ENCODE results near the gene GSTM4. TPM values are rescaled to one million over a fixed set of nuclear protein-coding genes. Genes with fewer than 3 reads are reported as not detected.

GSTM4 gene
- total and polyA plus RNA-seq, 2 of the 8 experiments (the other 6 are each of a cell fraction or from before 2014, with no cell fraction given), result 11.3 to 31.4 TPM

DNA sequence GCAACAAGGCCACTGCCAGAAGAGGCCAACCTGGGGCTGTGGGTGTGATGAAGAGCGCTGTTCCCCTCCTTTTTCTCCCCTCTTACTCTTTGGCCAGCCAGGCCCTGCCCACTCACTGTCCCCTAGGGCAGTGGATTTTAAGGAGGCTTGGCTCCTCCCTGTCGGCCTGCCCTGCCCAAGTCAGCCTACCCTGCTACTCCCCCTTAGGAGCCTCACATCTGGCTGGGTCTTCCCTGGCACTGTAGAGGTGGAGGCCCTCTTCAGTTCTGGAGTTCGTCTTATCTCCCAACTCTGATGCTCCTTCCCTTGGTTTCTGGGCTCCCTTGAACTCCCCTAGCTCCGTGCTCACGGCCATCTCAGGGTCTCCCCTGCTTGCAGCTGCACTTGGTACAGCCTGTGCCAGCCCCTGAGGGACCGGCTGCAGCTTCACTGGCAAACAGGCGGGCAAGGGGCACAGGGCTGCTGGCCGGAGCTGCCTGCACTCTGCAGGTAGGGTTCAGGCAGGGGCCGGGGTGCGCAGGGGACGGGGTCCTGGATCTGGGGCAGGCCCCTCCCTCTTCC, 32.2 kb upstream of the GSTM4 start:
- POLR2A ChIA-PET (ENCODE audit: partially characterized antibody), result interaction anchor here (1.1 to 3.0 kb wide), 5 partner anchors 9 to 361 kb away, joined by 3 to 16 read pairs (median 5); partner anchors contain the start of genes AHCYL1 and GNAI3
- WGBS, 2 experiments (ENCODE audit: extremely low coverage in 1 of 2, insufficient coverage in 1 of 2, insufficient read length in 1 of 2, insufficient replicate concordance in 2 of 2, low coverage in 1 of 2, low lambda C conversion rate in 2 of 2, missing lambda C conversion rate in 1 of 2), result 90% methylated on average over 8 of the region's 11 CpGs; no CpG with 5 or more reads in 1 of the 2 experiments
- H3K4ac ChIP-seq (replicated peaks; ENCODE audit: insufficient read length, low read depth, low read length), result no peak overlapping the region
- no peak overlapping the region for H2BK15ac ChIP-seq (ENCODE audit: low read length)
- H3K23me2 ChIP-seq (ENCODE audit: low read depth, low read length), result peaks cover 16% of the 10 kb centered on the region
- DNase-seq (ENCODE audit: low read depth in 1 of 2, low spot score in 2 of 2) (peak in 1 of 2 experiments; percentile 42), FAIRE-seq (no peak)
- H4K8ac ChIP-seq (ENCODE audit: extremely low read depth, insufficient read depth, low read length), result no peak overlapping the region
- peaks cover 4 to 17% (median 13%) of the 10 kb centered on the region in 4 experiments; a peak in 7 of 8 replicates for H3K36me3 ChIP-seq (ENCODE audit: control insufficient read depth in 2 of 4, insufficient read depth in 4 of 4, low read length in 3 of 4)
- no peak overlapping the region for H2BK5ac ChIP-seq (ENCODE audit: low read depth, low read length)
- H2BK120ac ChIP-seq (replicated peaks; ENCODE audit: low read depth, low read length), result no peak overlapping the region
- CTCF ChIA-PET (ENCODE audit: partially characterized antibody), result interaction anchor here (0.5 to 10.4 kb wide), 16 partner anchors 9 to 360 kb away, joined by 3 to 73 read pairs (median 4); partner anchors contain the start of gene AHCYL1
- H3K4me1 ChIP-seq (replicated peaks in 1 of 4; ENCODE audit: control insufficient read depth in 3 of 4, insufficient read depth in 4 of 4, low read length in 3 of 4), result peaks cover 0 to 15% (median 9%) of the 10 kb centered on the region in 4 experiments; a peak in 6 of 7 replicates
- H3K4me2 ChIP-seq (ENCODE audit: insufficient read depth in 1 of 2, low read depth in 2 of 2, low read length in 2 of 2), result no peak overlapping the region
- H4K5ac ChIP-seq (ENCODE audit: insufficient read length, low read depth, low read length), result no peak overlapping the region
- H4K20me1 ChIP-seq (replicated peaks in 1 of 2; ENCODE audit: control insufficient read depth in 1 of 2, insufficient read depth in 2 of 2, low read length in 2 of 2), result peaks cover 5 to 30% of the 10 kb centered on the region in 2 experiments
- peaks cover 17% of the 10 kb centered on the region for H3K79me1 ChIP-seq (ENCODE audit: low read depth, low read length)
- peaks cover 0 to 37% of the 10 kb centered on the region in 2 experiments; a peak in 2 of 4 replicates for H3K79me2 ChIP-seq (ENCODE audit: control insufficient read depth in 1 of 2, insufficient read depth in 2 of 2, low read length in 2 of 2)
- no peak overlapping the region for H3K18ac ChIP-seq (ENCODE audit: extremely low read depth, low read length)
- H4K91ac ChIP-seq (replicated peaks; ENCODE audit: insufficient read length, low read length), result no peak overlapping the region
- H3K23ac ChIP-seq (ENCODE audit: insufficient read length), result no peak overlapping the region
- no peak overlapping the region for H2AFZ ChIP-seq (ENCODE audit: low read length)
- H3K9me3 ChIP-seq (ENCODE audit: insufficient read depth in 2 of 2, low read depth in 1 of 2, low read length in 1 of 2), result no peaks in the 10 kb centered on the region
- H3K9ac ChIP-seq (replicated peaks in 1 of 4; ENCODE audit: extremely low read depth in 1 of 4, low read depth in 3 of 4, low read length in 3 of 4), result peak overlapping the region in 1 of 4 experiments; percentile 16; a peak in 2 of 7 replicates
- no peak overlapping the region for H2BK20ac ChIP-seq (ENCODE audit: low read length)
- H3K27ac ChIP-seq (ENCODE audit: low read depth, low read length), result no peak overlapping the region; the same call in 1 of the 2 replicates
- H3K27me3 ChIP-seq (replicated peaks in 1 of 4; ENCODE audit: control insufficient read depth in 3 of 4, extremely low read depth in 1 of 4, insufficient read depth in 3 of 4, low read length in 3 of 4), result no peaks in the 10 kb centered on the region
- H2BK12ac ChIP-seq (ENCODE audit: low read depth, low read length), result 0 out of 2 replicates have a peak overlapping the region, but pooled peaks have one; percentile 19
- no peak overlapping the region for H2AK5ac ChIP-seq (ENCODE audit: low read depth, low read length)
- no peak overlapping the region for H3K56ac ChIP-seq (replicated peaks; ENCODE audit: insufficient read length, low read depth, low read length)
- no peak overlapping the region for H3K14ac ChIP-seq (ENCODE audit: insufficient read length)
- H3K4me3 ChIP-seq (ENCODE audit: extremely low read depth in 1 of 4, insufficient read depth in 2 of 4, low read depth in 3 of 4, low read length in 4 of 4), result no peak overlapping the region
- no peak for TF ChIP-seq TCF12 (IDR thresholded peaks at IDR 0.05; ENCODE audit: low read depth, low read length)
- no peak for TF ChIP-seq BCL11A (IDR thresholded peaks at IDR 0.05; ENCODE audit: low read depth in 2 of 2, low read length in 2 of 2)
- TF ChIP-seq, protein P1, sequence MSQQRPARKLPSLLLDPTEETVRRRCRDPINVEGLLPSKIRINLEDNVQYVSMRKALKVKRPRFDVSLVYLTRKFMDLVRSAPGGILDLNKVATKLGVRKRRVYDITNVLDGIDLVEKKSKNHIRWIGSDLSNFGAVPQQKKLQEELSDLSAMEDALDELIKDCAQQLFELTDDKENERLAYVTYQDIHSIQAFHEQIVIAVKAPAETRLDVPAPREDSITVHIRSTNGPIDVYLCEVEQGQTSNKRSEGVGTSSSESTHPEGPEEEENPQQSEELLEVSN (IDR thresholded peaks at IDR 0.05), result no peak
- no peak for TF ChIP-seq SIX5 (IDR thresholded peaks at IDR 0.05; ENCODE audit: low read depth, low read length)
- no peak for TF ChIP-seq SP4 (IDR thresholded peaks at IDR 0.05; ENCODE audit: low read length)
- TF ChIP-seq YY1 (IDR thresholded peaks at IDR 0.05; ENCODE audit: low read depth, low read length), result no peak
- TF ChIP-seq CBX8 (IDR thresholded peaks at IDR 0.05; ENCODE audit: borderline replicate concordance, low read depth, low read length), result no peak
- TF ChIP-seq, protein P2, sequence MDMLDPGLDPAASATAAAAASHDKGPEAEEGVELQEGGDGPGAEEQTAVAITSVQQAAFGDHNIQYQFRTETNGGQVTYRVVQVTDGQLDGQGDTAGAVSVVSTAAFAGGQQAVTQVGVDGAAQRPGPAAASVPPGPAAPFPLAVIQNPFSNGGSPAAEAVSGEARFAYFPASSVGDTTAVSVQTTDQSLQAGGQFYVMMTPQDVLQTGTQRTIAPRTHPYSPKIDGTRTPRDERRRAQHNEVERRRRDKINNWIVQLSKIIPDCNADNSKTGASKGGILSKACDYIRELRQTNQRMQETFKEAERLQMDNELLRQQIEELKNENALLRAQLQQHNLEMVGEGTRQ (IDR thresholded peaks at IDR 0.05; ENCODE audit: low read length), result no peak
- TF ChIP-seq EP300 (IDR thresholded peaks at IDR 0.05; ENCODE audit: borderline replicate concordance in 1 of 2, low read depth in 2 of 2, low read length in 2 of 2), result no peak
- no peak for TF ChIP-seq BACH1 (IDR thresholded peaks at IDR 0.05; ENCODE audit: low read length)
- TF ChIP-seq EZH2 (IDR thresholded peaks at IDR 0.05; ENCODE audit: low read depth, low read length, severe bottlenecking), result no peak
